Measurements from ENCODE around the gene DCLK2.

DCLK2 gene

GRCh38 chr4:150219841-150220240 is 141.6 kb downstream of the DCLK2 start:
- H3K27ac ChIP-seq (ENCODE audit: low read depth, low read length), result no peak overlapping the region
- no peak overlapping the region for H3K4me3 ChIP-seq (ENCODE audit: low read depth in 1 of 5, low read length in 5 of 5)
- H3K27me3 ChIP-seq (ENCODE audit: control insufficient read depth in 5 of 5, insufficient read depth in 4 of 5, low read length in 5 of 5), result no peaks in the 10 kb centered on the region
- H3K4me1 ChIP-seq (ENCODE audit: control insufficient read depth in 5 of 5, insufficient read depth in 5 of 5, low read length in 5 of 5), result peaks cover 0 to 11% (median 0%) of the 10 kb centered on the region in 5 donors
- no peak overlapping the region for H3K9ac ChIP-seq (ENCODE audit: low read length in 5 of 5)
- no peaks in the 10 kb centered on the region for H3K9me3 ChIP-seq (ENCODE audit: control insufficient read depth in 5 of 5, low read length in 5 of 5)
- H3K36me3 ChIP-seq (ENCODE audit: control insufficient read depth in 5 of 5, insufficient read depth in 5 of 5, low read length in 5 of 5), result peaks cover 0 to 4% (median 2%) of the 10 kb centered on the region in 5 donors

- Histone ChIP-seq H3K4me3 (ENCODE audit: low read depth in 1 of 5, low read length in 5 of 5) (no peak overlapping the region), H3K27ac (ENCODE audit: low read depth, low read length) (no peak overlapping the region), H3K4me1 (ENCODE audit: control insufficient read depth in 5 of 5, insufficient read depth in 5 of 5, low read length in 5 of 5) (no peaks in the 10 kb centered on the region), H3K9ac (ENCODE audit: low read length in 5 of 5) (no peak overlapping the region), H3K9me3 (ENCODE audit: control insufficient read depth in 5 of 5, low read length in 5 of 5) (no peaks in the 10 kb centered on the region), H3K36me3 (ENCODE audit: control insufficient read depth in 5 of 5, insufficient read depth in 5 of 5, low read length in 5 of 5) (peaks cover 0 to 8% (median 4%) of the 10 kb centered on the region in 5 donors), H3K27me3 (ENCODE audit: control insufficient read depth in 5 of 5, insufficient read depth in 4 of 5, low read length in 5 of 5) (no peaks in the 10 kb centered on the region)
These were observed 146.8 kb downstream of the DCLK2 start for GRCh38 chr4:150224896-150225591.

GRCh38 chr4:150229520-150229919 is 151.3 kb downstream of the DCLK2 start:
- H3K27me3 ChIP-seq (ENCODE audit: control insufficient read depth in 5 of 5, insufficient read depth in 4 of 5, low read length in 5 of 5), result no peaks in the 10 kb centered on the region
- H3K9ac ChIP-seq (ENCODE audit: low read length in 5 of 5), result no peak overlapping the region
- H3K27ac ChIP-seq (ENCODE audit: low read depth, low read length), result no peak overlapping the region
- H3K9me3 ChIP-seq (ENCODE audit: control insufficient read depth in 5 of 5, low read length in 5 of 5), result no peaks in the 10 kb centered on the region
- peaks cover 0 to 6% (median 0%) of the 10 kb centered on the region in 5 donors for H3K4me1 ChIP-seq (ENCODE audit: control insufficient read depth in 5 of 5, insufficient read depth in 5 of 5, low read length in 5 of 5)
- H3K36me3 ChIP-seq (ENCODE audit: control insufficient read depth in 5 of 5, insufficient read depth in 5 of 5, low read length in 5 of 5), result peaks cover 4 to 21% (median 10%) of the 10 kb centered on the region in 5 donors
- no peak overlapping the region for H3K4me3 ChIP-seq (ENCODE audit: low read depth in 1 of 5, low read length in 5 of 5)

- Histone ChIP-seq H3K9me3 (ENCODE audit: control insufficient read depth in 5 of 5, low read length in 5 of 5) (no peaks in the 10 kb centered on the region), H3K27me3 (ENCODE audit: control insufficient read depth in 5 of 5, insufficient read depth in 4 of 5, low read length in 5 of 5) (no peaks in the 10 kb centered on the region), H3K4me3 (ENCODE audit: low read depth in 1 of 5, low read length in 5 of 5) (no peak overlapping the region), H3K4me1 (ENCODE audit: control insufficient read depth in 5 of 5, insufficient read depth in 5 of 5, low read length in 5 of 5) (peaks cover 0 to 6% (median 0%) of the 10 kb centered on the region in 5 donors), H3K9ac (ENCODE audit: low read length in 5 of 5) (no peak overlapping the region), H3K36me3 (ENCODE audit: control insufficient read depth in 5 of 5, insufficient read depth in 5 of 5, low read length in 5 of 5) (peaks cover 0 to 23% (median 14%) of the 10 kb centered on the region in 5 donors), H3K27ac (ENCODE audit: low read depth, low read length) (no peak overlapping the region)
These were observed 152.3 kb downstream of the DCLK2 start for GRCh38 chr4:150230561-150230960.

- no peaks in the 10 kb centered on the region for H3K9me3 ChIP-seq (ENCODE audit: control insufficient read depth in 5 of 5, low read length in 5 of 5)
- H3K9ac ChIP-seq (ENCODE audit: low read length in 5 of 5), result no peak overlapping the region
- peaks cover 0 to 25% (median 14%) of the 10 kb centered on the region in 5 donors for H3K36me3 ChIP-seq (ENCODE audit: control insufficient read depth in 5 of 5, insufficient read depth in 5 of 5, low read length in 5 of 5)
- no peak overlapping the region for H3K4me3 ChIP-seq (ENCODE audit: low read depth in 1 of 5, low read length in 5 of 5)
- no peaks in the 10 kb centered on the region for H3K27me3 ChIP-seq (ENCODE audit: control insufficient read depth in 5 of 5, insufficient read depth in 4 of 5, low read length in 5 of 5)
- no peak overlapping the region for H3K27ac ChIP-seq (ENCODE audit: low read depth, low read length)
- H3K4me1 ChIP-seq (ENCODE audit: control insufficient read depth in 5 of 5, insufficient read depth in 5 of 5, low read length in 5 of 5), result peaks cover 0 to 6% (median 0%) of the 10 kb centered on the region in 5 donors
These were observed 153.0 kb downstream of the DCLK2 start for GRCh38 chr4:150231107-150231770.

GRCh38 chr4:150232029-150232428 is 153.8 kb downstream of the DCLK2 start:
- Histone ChIP-seq H3K27ac (ENCODE audit: low read depth, low read length) (no peak overlapping the region), H3K9me3 (ENCODE audit: control insufficient read depth in 5 of 5, low read length in 5 of 5) (no peaks in the 10 kb centered on the region), H3K4me3 (ENCODE audit: low read depth in 1 of 5, low read length in 5 of 5) (no peak overlapping the region), H3K27me3 (ENCODE audit: control insufficient read depth in 5 of 5, insufficient read depth in 4 of 5, low read length in 5 of 5) (no peaks in the 10 kb centered on the region), H3K36me3 (ENCODE audit: control insufficient read depth in 5 of 5, insufficient read depth in 5 of 5, low read length in 5 of 5) (peaks cover 0 to 27% (median 15%) of the 10 kb centered on the region in 5 donors), H3K4me1 (ENCODE audit: control insufficient read depth in 5 of 5, insufficient read depth in 5 of 5, low read length in 5 of 5) (peaks cover 0 to 6% (median 0%) of the 10 kb centered on the region in 5 donors), H3K9ac (ENCODE audit: low read length in 5 of 5) (no peak overlapping the region)

- Histone ChIP-seq H3K4me3 (ENCODE audit: low read depth in 1 of 5, low read length in 5 of 5) (no peak overlapping the region), H3K27ac (ENCODE audit: low read depth, low read length) (no peak overlapping the region), H3K9ac (ENCODE audit: low read length in 5 of 5) (no peak overlapping the region), H3K27me3 (ENCODE audit: control insufficient read depth in 5 of 5, insufficient read depth in 4 of 5, low read length in 5 of 5) (no peaks in the 10 kb centered on the region), H3K4me1 (ENCODE audit: control insufficient read depth in 5 of 5, insufficient read depth in 5 of 5, low read length in 5 of 5) (peaks cover 0 to 6% (median 0%) of the 10 kb centered on the region in 5 donors), H3K9me3 (ENCODE audit: control insufficient read depth in 5 of 5, low read length in 5 of 5) (no peaks in the 10 kb centered on the region), H3K36me3 (ENCODE audit: control insufficient read depth in 5 of 5, insufficient read depth in 5 of 5, low read length in 5 of 5) (peaks cover 0 to 24% (median 15%) of the 10 kb centered on the region in 5 donors)
These were observed 156.0 kb downstream of the DCLK2 start for GRCh38 chr4:150234246-150234645.

- no peak overlapping the region for H3K27ac ChIP-seq (ENCODE audit: low read depth, low read length)
These were observed 157.1 kb downstream of the DCLK2 start for GRCh38 chr4:150235317-150235716.

GRCh38 chr4:150235808-150236271 is 157.6 kb downstream of the DCLK2 start:
- Histone ChIP-seq H3K4me1 (ENCODE audit: control insufficient read depth in 5 of 5, insufficient read depth in 5 of 5, low read length in 5 of 5) (peaks cover 0 to 6% (median 0%) of the 10 kb centered on the region in 5 donors), H3K9ac (ENCODE audit: low read length in 5 of 5) (no peak overlapping the region), H3K27ac (ENCODE audit: low read depth, low read length) (no peak overlapping the region), H3K36me3 (ENCODE audit: control insufficient read depth in 5 of 5, insufficient read depth in 5 of 5, low read length in 5 of 5) (peaks cover 0 to 28% (median 15%) of the 10 kb centered on the region in 5 donors), H3K9me3 (ENCODE audit: control insufficient read depth in 5 of 5, low read length in 5 of 5) (no peaks in the 10 kb centered on the region), H3K4me3 (ENCODE audit: low read depth in 1 of 5, low read length in 5 of 5) (no peak overlapping the region), H3K27me3 (ENCODE audit: control insufficient read depth in 5 of 5, insufficient read depth in 4 of 5, low read length in 5 of 5) (no peaks in the 10 kb centered on the region)

More at GRCh38 chr4:150235317-150235716, 157.1 kb downstream of the DCLK2 start:
- Histone ChIP-seq H3K4me3 (ENCODE audit: low read depth in 1 of 5, low read length in 5 of 5) (no peak overlapping the region), H3K27me3 (ENCODE audit: control insufficient read depth in 5 of 5, insufficient read depth in 4 of 5, low read length in 5 of 5) (no peaks in the 10 kb centered on the region), H3K36me3 (ENCODE audit: control insufficient read depth in 5 of 5, insufficient read depth in 5 of 5, low read length in 5 of 5) (peaks cover 0 to 26% (median 15%) of the 10 kb centered on the region in 5 donors), H3K9ac (ENCODE audit: low read length in 5 of 5) (no peak overlapping the region), H3K4me1 (ENCODE audit: control insufficient read depth in 5 of 5, insufficient read depth in 5 of 5, low read length in 5 of 5) (peaks cover 0 to 6% (median 0%) of the 10 kb centered on the region in 5 donors), H3K9me3 (ENCODE audit: control insufficient read depth in 5 of 5, low read length in 5 of 5) (no peaks in the 10 kb centered on the region)

GRCh38 chr4:150236626-150237025 is 158.4 kb downstream of the DCLK2 start:
- Histone ChIP-seq H3K4me3 (ENCODE audit: low read depth in 1 of 5, low read length in 5 of 5) (no peak overlapping the region), H3K9ac (ENCODE audit: low read length in 5 of 5) (no peak overlapping the region), H3K4me1 (ENCODE audit: control insufficient read depth in 5 of 5, insufficient read depth in 5 of 5, low read length in 5 of 5) (peaks cover 0 to 6% (median 0%) of the 10 kb centered on the region in 5 donors), H3K27me3 (ENCODE audit: control insufficient read depth in 5 of 5, insufficient read depth in 4 of 5, low read length in 5 of 5) (no peaks in the 10 kb centered on the region), H3K27ac (ENCODE audit: low read depth, low read length) (no peak overlapping the region), H3K9me3 (ENCODE audit: control insufficient read depth in 5 of 5, low read length in 5 of 5) (no peaks in the 10 kb centered on the region), H3K36me3 (ENCODE audit: control insufficient read depth in 5 of 5, insufficient read depth in 5 of 5, low read length in 5 of 5) (peaks cover 0 to 33% (median 15%) of the 10 kb centered on the region in 5 donors)
